ENCODE results near the gene SEMA4A. TPM values are rescaled to one million over a fixed set of nuclear protein-coding genes. Genes with fewer than 3 reads are reported as not detected.

The SEMA4A gene
- total and polyA plus RNA-seq, 9 of the 15 experiments (the other 6 are each of a cell fraction or from before 2014, with no cell fraction given), result 0.04 to 1.7 (median 0.45) TPM

DNA sequence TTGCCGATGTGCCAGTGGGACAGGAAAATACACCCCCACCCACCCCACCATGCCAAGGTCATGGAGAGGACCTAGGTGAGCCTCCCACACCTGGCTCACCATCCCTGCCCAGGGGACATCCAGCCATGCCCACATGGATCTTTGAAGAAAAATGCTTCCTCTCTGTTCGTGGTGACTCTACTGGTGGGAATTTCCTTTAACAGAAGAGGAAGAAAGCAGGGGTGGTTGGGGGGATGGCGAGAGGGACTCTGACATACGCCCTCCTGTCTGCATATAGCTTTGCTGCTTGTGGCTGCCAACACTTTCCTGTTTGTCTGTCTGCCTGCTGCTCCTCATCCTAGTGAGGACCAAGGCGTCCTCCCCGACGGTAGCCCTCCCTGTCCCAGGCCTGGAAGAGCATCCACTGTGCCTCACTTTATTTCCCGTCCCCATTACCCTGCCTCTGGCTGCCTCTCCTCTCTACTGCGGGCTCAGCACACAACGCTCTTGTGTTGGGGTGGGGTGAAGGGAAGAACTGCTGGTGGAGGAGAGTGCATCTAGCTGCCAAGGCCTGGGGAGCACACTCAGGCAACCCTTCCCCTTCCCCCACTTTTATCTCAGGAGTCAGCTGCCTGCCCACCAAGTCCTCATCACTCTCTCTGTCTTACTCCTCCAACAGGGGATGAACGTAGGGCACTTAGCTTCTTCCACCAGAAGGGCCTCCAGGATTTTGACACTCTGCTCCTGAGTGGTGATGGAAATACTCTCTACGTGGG, 2.5 kb downstream of the SEMA4A start (continued):
- TF ChIP-seq NFXL1 (CRISPR knock-in tag; IDR thresholded peaks at IDR 0.05) (no peak), ZFP36 (IDR thresholded peaks at IDR 0.05; ENCODE audit: low read depth, low read length, partially characterized antibody) (peak; percentile 86), ZC3H11A (IDR thresholded peaks at IDR 0.05; ENCODE audit: low read depth, low read length) (no peak), CBFA2T3 (IDR thresholded peaks at IDR 0.05) (0 out of 2 replicates have a peak, but pooled peaks have one; percentile 14)
- TF ChIP-seq, protein P1, sequence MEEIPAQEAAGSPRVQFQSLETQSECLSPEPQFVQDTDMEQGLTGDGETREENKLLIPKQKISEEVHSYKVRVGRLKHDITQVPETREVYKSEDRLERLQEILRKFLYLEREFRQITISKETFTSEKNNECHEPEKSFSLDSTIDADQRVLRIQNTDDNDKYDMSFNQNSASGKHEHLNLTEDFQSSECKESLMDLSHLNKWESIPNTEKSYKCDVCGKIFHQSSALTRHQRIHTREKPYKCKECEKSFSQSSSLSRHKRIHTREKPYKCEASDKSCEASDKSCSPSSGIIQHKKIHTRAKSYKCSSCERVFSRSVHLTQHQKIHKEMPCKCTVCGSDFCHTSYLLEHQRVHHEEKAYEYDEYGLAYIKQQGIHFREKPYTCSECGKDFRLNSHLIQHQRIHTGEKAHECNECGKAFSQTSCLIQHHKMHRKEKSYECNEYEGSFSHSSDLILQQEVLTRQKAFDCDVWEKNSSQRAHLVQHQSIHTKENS (CRISPR knock-in tag; IDR thresholded peaks at IDR 0.05), result no peak

DNA sequence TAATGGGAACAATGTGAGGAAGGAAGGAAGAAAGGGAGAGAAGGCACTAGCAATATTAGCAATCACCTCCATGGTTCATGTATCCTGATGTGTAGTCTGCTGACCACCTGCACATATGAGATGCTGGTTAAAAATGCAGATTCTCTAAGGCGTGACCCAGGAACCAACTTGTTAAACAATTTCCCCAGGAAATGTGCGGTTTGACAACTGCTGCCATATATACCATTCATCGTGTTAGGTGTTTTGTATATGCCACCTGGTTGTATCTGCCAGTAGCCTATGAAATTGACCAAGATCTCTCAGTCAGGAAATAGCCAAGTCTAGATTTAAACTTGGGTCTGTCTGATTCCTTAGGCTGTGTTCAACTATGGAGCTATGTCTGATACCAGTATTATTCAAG, 4.1 kb downstream of the SEMA4A start:
- no peak for ATAC-seq
- Histone ChIP-seq H3K4me1 (replicated peaks in 1 of 2; ENCODE audit: control insufficient read depth in 2 of 2, insufficient read depth in 2 of 2, low read length in 2 of 2) (peaks cover 20% of the 10 kb centered on the region in 2 experiments), H2AFZ (ENCODE audit: low read depth, low read length) (no peak overlapping the region), H3K36me3 (ENCODE audit: control insufficient read depth, insufficient read depth, low read length) (no peaks in the 10 kb centered on the region), H3K27me3 (ENCODE audit: control insufficient read depth in 2 of 2, insufficient read depth in 2 of 2, low read length in 2 of 2) (no peaks in the 10 kb centered on the region), H3K9me3 (replicated peaks; ENCODE audit: control insufficient read depth, insufficient read depth, low read depth, low read length) (no peaks in the 10 kb centered on the region), H4K20me1 (replicated peaks; ENCODE audit: control insufficient read depth, insufficient read depth, low read length) (no peaks in the 10 kb centered on the region), H3K4me2 (ENCODE audit: insufficient read depth, low read length) (no peak overlapping the region), H3K79me2 (ENCODE audit: control insufficient read depth, insufficient read depth, low read length) (no peaks in the 10 kb centered on the region), H3K9ac (ENCODE audit: insufficient read depth in 1 of 2, low read depth in 2 of 2, low read length in 2 of 2) (no peak overlapping the region), H3K9me1 (ENCODE audit: control insufficient read depth, insufficient read depth, low read length) (no peaks in the 10 kb centered on the region), H3K27ac (ENCODE audit: extremely low read depth, low read depth, low read length) (no peak overlapping the region), H3K4me3 (no peak overlapping the region)
- in situ Hi-C loops (cut with MboI) (no loop called here), intact Hi-C loops (cut with micrococcal nuclease) (no loop called here)
- BruUV-seq (replicated peaks), result no TSS peak
- 30% methylated on average over 3 of the region's 3 CpGs for WGBS (ENCODE audit: insufficient coverage, low coverage, missing lambda C conversion rate)
- no peak for DNase-seq (ENCODE audit: extremely low read depth in 1 of 4, low spot score in 3 of 4)
- POLR2A ChIA-PET, result interaction anchor here (0.6 kb wide), 1 partner anchor 941 kb away, joined by 3 read pairs; no protein-coding TSS in a partner anchor
- FAIRE-seq, result no peak
- TF ChIP-seq, protein P2, sequence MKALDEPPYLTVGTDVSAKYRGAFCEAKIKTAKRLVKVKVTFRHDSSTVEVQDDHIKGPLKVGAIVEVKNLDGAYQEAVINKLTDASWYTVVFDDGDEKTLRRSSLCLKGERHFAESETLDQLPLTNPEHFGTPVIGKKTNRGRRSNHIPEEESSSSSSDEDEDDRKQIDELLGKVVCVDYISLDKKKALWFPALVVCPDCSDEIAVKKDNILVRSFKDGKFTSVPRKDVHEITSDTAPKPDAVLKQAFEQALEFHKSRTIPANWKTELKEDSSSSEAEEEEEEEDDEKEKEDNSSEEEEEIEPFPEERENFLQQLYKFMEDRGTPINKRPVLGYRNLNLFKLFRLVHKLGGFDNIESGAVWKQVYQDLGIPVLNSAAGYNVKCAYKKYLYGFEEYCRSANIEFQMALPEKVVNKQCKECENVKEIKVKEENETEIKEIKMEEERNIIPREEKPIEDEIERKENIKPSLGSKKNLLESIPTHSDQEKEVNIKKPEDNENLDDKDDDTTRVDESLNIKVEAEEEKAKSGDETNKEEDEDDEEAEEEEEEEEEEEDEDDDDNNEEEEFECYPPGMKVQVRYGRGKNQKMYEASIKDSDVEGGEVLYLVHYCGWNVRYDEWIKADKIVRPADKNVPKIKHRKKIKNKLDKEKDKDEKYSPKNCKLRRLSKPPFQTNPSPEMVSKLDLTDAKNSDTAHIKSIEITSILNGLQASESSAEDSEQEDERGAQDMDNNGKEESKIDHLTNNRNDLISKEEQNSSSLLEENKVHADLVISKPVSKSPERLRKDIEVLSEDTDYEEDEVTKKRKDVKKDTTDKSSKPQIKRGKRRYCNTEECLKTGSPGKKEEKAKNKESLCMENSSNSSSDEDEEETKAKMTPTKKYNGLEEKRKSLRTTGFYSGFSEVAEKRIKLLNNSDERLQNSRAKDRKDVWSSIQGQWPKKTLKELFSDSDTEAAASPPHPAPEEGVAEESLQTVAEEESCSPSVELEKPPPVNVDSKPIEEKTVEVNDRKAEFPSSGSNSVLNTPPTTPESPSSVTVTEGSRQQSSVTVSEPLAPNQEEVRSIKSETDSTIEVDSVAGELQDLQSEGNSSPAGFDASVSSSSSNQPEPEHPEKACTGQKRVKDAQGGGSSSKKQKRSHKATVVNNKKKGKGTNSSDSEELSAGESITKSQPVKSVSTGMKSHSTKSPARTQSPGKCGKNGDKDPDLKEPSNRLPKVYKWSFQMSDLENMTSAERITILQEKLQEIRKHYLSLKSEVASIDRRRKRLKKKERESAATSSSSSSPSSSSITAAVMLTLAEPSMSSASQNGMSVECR (CRISPR knock-in tag; IDR thresholded peaks at IDR 0.05), result 0 out of 2 replicates have a peak, but pooled peaks have one; percentile 5
- TF ChIP-seq, protein P3, sequence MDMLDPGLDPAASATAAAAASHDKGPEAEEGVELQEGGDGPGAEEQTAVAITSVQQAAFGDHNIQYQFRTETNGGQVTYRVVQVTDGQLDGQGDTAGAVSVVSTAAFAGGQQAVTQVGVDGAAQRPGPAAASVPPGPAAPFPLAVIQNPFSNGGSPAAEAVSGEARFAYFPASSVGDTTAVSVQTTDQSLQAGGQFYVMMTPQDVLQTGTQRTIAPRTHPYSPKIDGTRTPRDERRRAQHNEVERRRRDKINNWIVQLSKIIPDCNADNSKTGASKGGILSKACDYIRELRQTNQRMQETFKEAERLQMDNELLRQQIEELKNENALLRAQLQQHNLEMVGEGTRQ (CRISPR knock-in tag; IDR thresholded peaks at IDR 0.05), result no peak
- CTCF ChIA-PET (ENCODE audit: low intra/inter-chr PET ratio), result no interaction called here
